Measurements from ENCODE around the gene ABCF2. TPM values are rescaled to one million over a fixed set of nuclear protein-coding genes. Genes with fewer than 3 reads are reported as not detected.

The ABCF2 gene
- total and polyA plus RNA-seq, 2 of the 4 experiments (the other 2 are of a cell fraction), result 46.2 to 103 TPM

- TF ChIP-seq USF2 (IDR thresholded peaks at IDR 0.05; ENCODE audit: low read depth, low read length), result no peak
- no peak for TF ChIP-seq RFX5 (IDR thresholded peaks at IDR 0.05; ENCODE audit: low read depth, low read length)
- TF ChIP-seq NFE2L2 (IDR thresholded peaks at IDR 0.05; ENCODE audit: low read depth, low read length), result no peak
- no peak for TF ChIP-seq CTCF (conservative IDR thresholded peaks at IDR 0.05; ENCODE audit: low read depth, low read length)
- TF ChIP-seq MAFK (IDR thresholded peaks at IDR 0.05; ENCODE audit: low read depth, low read length), result no peak
- TF ChIP-seq POLR2A (IDR thresholded peaks at IDR 0.05; ENCODE audit: low read depth, low read length), result no peak
- TF ChIP-seq SMC3 (IDR thresholded peaks at IDR 0.05; ENCODE audit: low read depth, low read length), result no peak
- TF ChIP-seq ELK1 (IDR thresholded peaks at IDR 0.05; ENCODE audit: borderline replicate concordance, low read depth, low read length), result no peak
- no peak for TF ChIP-seq MAZ (IDR thresholded peaks at IDR 0.05; ENCODE audit: borderline replicate concordance, low read depth, low read length)
- TF ChIP-seq RAD21 (IDR thresholded peaks at IDR 0.05; ENCODE audit: low read length), result no peak
- no peak for TF ChIP-seq BHLHE40 (IDR thresholded peaks at IDR 0.05; ENCODE audit: low read depth, low read length)
- H3K4ac ChIP-seq (ENCODE audit: low read depth, low read length), result peak overlapping the region; percentile 28; the same call in 1 of the 2 replicates
- H2AFZ ChIP-seq (replicated peaks; ENCODE audit: low read length, poor library complexity), result peak overlapping the region; percentile 44
- peaks cover 17% of the 10 kb centered on the region for H3K36me3 ChIP-seq (ENCODE audit: control insufficient read depth, insufficient read depth, low read length)
- no peak overlapping the region for H2BK5ac ChIP-seq (ENCODE audit: low read depth, low read length, poor library complexity, severe bottlenecking)
- no peaks in the 10 kb centered on the region for H3K9me3 ChIP-seq (ENCODE audit: control insufficient read depth, insufficient read depth, low read length)
- peaks cover 5% of the 10 kb centered on the region for H4K20me1 ChIP-seq (ENCODE audit: insufficient read depth, low read length)
- H3K56ac ChIP-seq (ENCODE audit: extremely low read depth, insufficient read depth, low read length), result peak overlapping the region; percentile 63; the same call in 1 of the 2 replicates
- ChIA-PET POLR2A (ENCODE audit: unreplicated experiment) (interaction anchor here (0.6 kb wide), 2 partner anchors 11 to 15 kb away, joined by 3 read pairs; no protein-coding TSS in a partner anchor), CTCF (no interaction called here)
- H3K4me2 ChIP-seq (ENCODE audit: low read depth, low read length), result peak overlapping the region; percentile 83
- no peak overlapping the region for H3K14ac ChIP-seq (replicated peaks; ENCODE audit: low read depth, low read length)
- H2AK9ac ChIP-seq (replicated peaks; ENCODE audit: low read depth, low read length, poor library complexity), result peak overlapping the region; percentile 3
- dilution Hi-C loops (cut with HindIII; ENCODE audit: low sequenced_read_pairs, unreplicated experiment), result no loop called here
- in situ Hi-C loops (cut with MboI; ENCODE audit: low sequenced_read_pairs), result no loop called here
- H4K91ac ChIP-seq (ENCODE audit: insufficient read depth, low read depth, low read length), result peak overlapping the region; percentile 55; the same call in 1 of the 2 replicates
- BruUV-seq (replicated peaks), result no TSS peak
- H2BK120ac ChIP-seq (ENCODE audit: low read depth, low read length), result no peak overlapping the region
- 0 out of 2 replicates have a peak overlapping the region, but pooled peaks have one; percentile 0 for H3K23ac ChIP-seq (ENCODE audit: low read depth, low read length)
- H2BK20ac ChIP-seq (ENCODE audit: low read depth, low read length), result no peak overlapping the region
- H3K4me1 ChIP-seq (ENCODE audit: control insufficient read depth, insufficient read depth, low read length), result peaks cover 11% of the 10 kb centered on the region
- DNase-seq (no peak), ATAC-seq (ENCODE audit: low read depth) (no peak)
- intact Hi-C loops (cut with micrococcal nuclease), result no loop called here
- H3K9ac ChIP-seq (ENCODE audit: low read depth, low read length), result peak overlapping the region; percentile 95
- no peak overlapping the region for H2AK5ac ChIP-seq (ENCODE audit: low read depth, low read length)
- H2BK15ac ChIP-seq (ENCODE audit: low read depth, low read length), result no peak overlapping the region
- H3K27ac ChIP-seq (ENCODE audit: insufficient read depth, low read length), result peak overlapping the region; percentile 8; the same call in 1 of the 2 replicates
- peak overlapping the region; percentile 56 for H4K5ac ChIP-seq (ENCODE audit: low read depth, low read length)
- peak overlapping the region; percentile 85; the same call in 1 of the 2 replicates for H3K4me3 ChIP-seq (ENCODE audit: insufficient read depth, low read depth, low read length)
- peak overlapping the region; percentile 93 to 98 for H4K8ac ChIP-seq (ENCODE audit: low read depth in 2 of 2, low read length in 2 of 2)
- H3K27me3 ChIP-seq (ENCODE audit: control insufficient read depth, insufficient read depth, low read length), result no peaks in the 10 kb centered on the region
- H3K79me1 ChIP-seq (ENCODE audit: low read depth in 1 of 2, low read length in 2 of 2), result peaks cover 15 to 40% of the 10 kb centered on the region in 2 experiments
- WGBS, 2 experiments (ENCODE audit: extremely low coverage in 2 of 2, insufficient read length in 1 of 2), result 74% methylated on average over 3 of the region's 10 CpGs; no CpG with 5 or more reads in 1 of the 2 experiments
- H3K9me1 ChIP-seq (ENCODE audit: insufficient read depth, low read length), result peaks cover 4% of the 10 kb centered on the region
- no peak overlapping the region for H3K18ac ChIP-seq (ENCODE audit: low read depth, low read length)
Observed at GRCh38 chr7:151228024-151228866, 1.2 kb upstream of the ABCF2 start.

Data from IMR-90 (cell line).